ENCODE data around the gene NFKB2.

Gene NFKB2

GRCh38 chr10:102450374-102451104 is 55.0 kb downstream of the NFKB2 start:
- FAIRE-seq (no peak), DNase-seq (ENCODE audit: insufficient read length, low spot score) (peak; percentile 79)
- peak; percentile 78 for TF ChIP-seq POLR2A (IDR thresholded peaks at IDR 0.05; ENCODE audit: low read depth, low read length)

- no peak for TF ChIP-seq POLR2A (IDR thresholded peaks at IDR 0.05; ENCODE audit: low read depth, low read length)
- DNase-seq (ENCODE audit: insufficient read length, low spot score) (no peak), FAIRE-seq (no peak)
Measured at GRCh38 chr10:102451105-102451969, 55.8 kb downstream of the NFKB2 start, which contains the start of gene C10orf95. Gene C10orf95, minus strand, starts transcription at chr10:102451543. Its CDS starts 450 bp downstream, at chr10:102451093.
